Measurements from ENCODE around the gene PEA15. TPM values are rescaled to one million over a fixed set of nuclear protein-coding genes. Genes with fewer than 3 reads are reported as not detected.

The PEA15 gene
- total and polyA plus RNA-seq, 7 donors, result 51.2 to 232 (median 95.9) TPM

DNA sequence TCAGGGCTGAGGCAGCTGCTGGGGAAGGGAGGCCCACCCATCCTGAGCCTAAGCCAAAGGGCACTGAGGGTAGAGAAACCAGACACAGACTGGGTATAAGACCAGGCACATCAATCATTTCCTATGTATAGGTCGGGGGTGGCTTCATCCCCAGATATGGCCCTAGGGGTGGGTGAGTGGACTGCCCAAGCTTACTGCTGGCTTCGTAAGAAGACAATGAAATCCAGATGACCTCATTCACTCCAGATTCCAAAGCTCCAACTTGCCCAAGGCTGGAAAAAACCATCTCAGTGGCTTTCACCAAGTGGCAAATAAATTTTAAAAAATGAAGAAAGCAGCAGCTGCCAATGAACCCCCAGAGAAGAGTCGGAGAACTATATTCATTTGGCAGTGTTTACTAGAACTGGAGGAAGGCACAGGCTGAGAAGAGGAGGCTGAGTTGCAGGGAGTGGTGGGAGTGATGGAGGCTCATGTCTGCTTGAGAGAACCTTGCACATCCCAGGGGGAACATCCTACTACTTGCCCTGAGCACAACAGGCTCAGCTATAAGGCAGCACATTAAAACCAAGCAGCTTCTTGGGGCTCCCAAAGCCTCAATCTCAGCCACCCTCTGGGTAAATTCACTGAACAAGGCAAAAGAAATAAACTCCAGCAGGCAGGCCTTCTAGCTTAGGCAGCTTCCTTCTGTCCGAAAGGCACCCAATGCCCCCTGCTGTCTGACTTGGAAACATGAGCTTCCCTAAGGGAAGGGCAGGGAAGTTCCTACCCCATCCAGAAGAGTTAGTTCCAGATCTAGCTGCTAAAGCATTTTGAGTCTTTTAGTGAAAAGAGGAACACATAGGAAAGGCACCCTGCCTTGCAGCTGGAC lies 14.1 kb downstream of the PEA15 start:
- intact Hi-C loops (cut with DNase I), result loop anchor here in 1 of 2 donors (2.0 kb wide), 1 partner anchor 26 kb away; no protein-coding TSS in a partner anchor
- Histone ChIP-seq H3K9me3 (no peaks in the 10 kb centered on the region), H3K4me3 (no peak overlapping the region), H3K27me3 (ENCODE audit: insufficient read depth in 3 of 3, low read length in 2 of 3) (no peaks in the 10 kb centered on the region), H3K36me3 (ENCODE audit: insufficient read depth in 1 of 2, low read depth in 1 of 2) (peaks cover 23 to 100% of the 10 kb centered on the region in 2 donors), H3K4me1 (peaks cover 19% of the 10 kb centered on the region), H3K27ac (peak overlapping the region; percentile 63)
- 17 to 44% (median 26%) methylated on average over 4 of the region's 4 CpGs for WGBS, 3 donors
- TF ChIP-seq, protein P1, sequence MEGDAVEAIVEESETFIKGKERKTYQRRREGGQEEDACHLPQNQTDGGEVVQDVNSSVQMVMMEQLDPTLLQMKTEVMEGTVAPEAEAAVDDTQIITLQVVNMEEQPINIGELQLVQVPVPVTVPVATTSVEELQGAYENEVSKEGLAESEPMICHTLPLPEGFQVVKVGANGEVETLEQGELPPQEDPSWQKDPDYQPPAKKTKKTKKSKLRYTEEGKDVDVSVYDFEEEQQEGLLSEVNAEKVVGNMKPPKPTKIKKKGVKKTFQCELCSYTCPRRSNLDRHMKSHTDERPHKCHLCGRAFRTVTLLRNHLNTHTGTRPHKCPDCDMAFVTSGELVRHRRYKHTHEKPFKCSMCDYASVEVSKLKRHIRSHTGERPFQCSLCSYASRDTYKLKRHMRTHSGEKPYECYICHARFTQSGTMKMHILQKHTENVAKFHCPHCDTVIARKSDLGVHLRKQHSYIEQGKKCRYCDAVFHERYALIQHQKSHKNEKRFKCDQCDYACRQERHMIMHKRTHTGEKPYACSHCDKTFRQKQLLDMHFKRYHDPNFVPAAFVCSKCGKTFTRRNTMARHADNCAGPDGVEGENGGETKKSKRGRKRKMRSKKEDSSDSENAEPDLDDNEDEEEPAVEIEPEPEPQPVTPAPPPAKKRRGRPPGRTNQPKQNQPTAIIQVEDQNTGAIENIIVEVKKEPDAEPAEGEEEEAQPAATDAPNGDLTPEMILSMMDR (IDR thresholded peaks at IDR 0.05), result peak; percentile 66
- peak; percentile 67 to 85 (median 75) for ATAC-seq
- DNase-seq, result peak in 1 of 2 donors; percentile 40

DNA sequence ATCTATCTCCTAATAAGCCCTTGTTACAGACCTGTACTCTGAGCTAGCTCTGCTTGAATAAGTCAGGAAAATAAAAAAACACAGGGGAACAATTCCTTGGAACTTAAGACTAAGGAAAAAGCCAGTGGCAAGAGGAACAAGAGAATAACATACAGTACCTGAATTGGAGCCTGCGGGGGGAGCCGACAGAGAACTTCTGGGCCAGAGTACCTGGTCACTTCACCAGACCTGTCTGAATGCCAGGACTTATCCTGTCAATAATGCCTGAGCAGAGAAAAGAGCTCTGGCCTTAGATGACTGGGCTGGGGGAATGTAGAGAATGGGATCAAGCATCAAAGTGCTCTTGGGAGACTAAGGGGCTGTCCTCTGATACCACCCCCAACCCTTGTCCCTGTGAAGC lies 15.1 kb downstream of the PEA15 start:
- DNase-seq (no peak), ATAC-seq (no peak)
- Histone ChIP-seq H3K9me3 (no peaks in the 10 kb centered on the region), H3K36me3 (ENCODE audit: insufficient read depth in 1 of 2, low read depth in 1 of 2) (peaks cover 26 to 100% of the 10 kb centered on the region in 2 donors), H3K27me3 (ENCODE audit: insufficient read depth in 3 of 3, low read length in 2 of 3) (no peaks in the 10 kb centered on the region), H3K4me3 (no peak overlapping the region), H3K27ac (peak overlapping the region; percentile 63), H3K4me1 (peaks cover 19% of the 10 kb centered on the region)
- intact Hi-C loops (cut with DNase I), result no loop called here
- TF ChIP-seq, protein P1 (IDR thresholded peaks at IDR 0.05), result no peak
- whole genome bisulfite sequencing, 3 donors, result 76 to 95% (median 77%) methylated on average over 2 of the region's 2 CpGs

DNA sequence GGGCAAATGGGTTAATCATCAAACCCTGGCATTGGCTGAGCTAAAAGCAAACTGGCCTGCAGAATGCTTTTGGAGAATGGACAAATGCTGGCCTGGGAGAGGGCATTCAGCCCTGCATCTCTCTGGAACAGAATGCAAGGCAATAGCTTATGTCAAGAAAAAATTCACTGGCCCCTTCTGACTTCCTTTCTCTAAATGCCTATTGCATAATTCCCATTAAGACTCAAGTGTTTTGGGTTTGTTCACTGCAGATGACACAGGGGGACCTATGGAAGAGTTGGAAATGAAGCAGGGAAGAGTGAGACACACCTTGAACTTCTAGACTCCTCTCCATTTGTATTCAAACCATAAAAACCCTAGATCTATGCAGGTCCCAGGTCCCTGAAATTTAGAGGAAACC lies 15.9 kb downstream of the PEA15 start:
- TF ChIP-seq, protein P1 (IDR thresholded peaks at IDR 0.05), result no peak

DNA sequence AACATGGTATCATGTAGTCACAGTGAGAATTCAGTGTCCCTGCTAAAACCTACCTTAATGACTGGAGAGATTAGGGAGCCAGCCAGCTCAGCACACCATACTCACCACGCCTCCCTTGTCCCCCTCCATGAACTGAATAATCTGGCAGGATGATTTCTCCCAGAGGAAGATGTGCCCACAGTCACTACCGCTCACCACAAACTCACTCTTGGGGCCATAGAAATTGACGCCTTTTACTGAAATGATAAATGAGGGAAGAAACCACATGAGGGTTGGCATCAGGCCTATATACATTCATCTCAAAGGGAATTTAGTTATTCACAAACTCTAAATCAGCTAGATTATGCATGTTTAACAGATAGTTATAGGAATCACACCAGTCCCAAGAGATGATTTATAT lies 17.4 kb downstream of the PEA15 start:
- 87 to 92% (median 87%) methylated on average over 3 of the region's 3 CpGs for WGBS, 3 donors
- Histone ChIP-seq H3K36me3 (ENCODE audit: insufficient read depth in 1 of 2, low read depth in 1 of 2) (peaks cover 19 to 100% of the 10 kb centered on the region in 2 donors), H3K4me3 (no peak overlapping the region), H3K9me3 (no peaks in the 10 kb centered on the region), H3K4me1 (peaks cover 32% of the 10 kb centered on the region), H3K27me3 (ENCODE audit: insufficient read depth in 3 of 3, low read length in 2 of 3) (no peaks in the 10 kb centered on the region), H3K27ac (no peak overlapping the region)
- TF ChIP-seq, protein P1 (IDR thresholded peaks at IDR 0.05), result no peak
- intact Hi-C loops (cut with DNase I), result no loop called here
- ATAC-seq (no peak), DNase-seq (no peak)

More for the DNA sequence above, 15.9 kb downstream of the PEA15 start:
- no peak for ATAC-seq
- no peak overlapping the region for H3K27ac ChIP-seq
- peaks cover 20% of the 10 kb centered on the region for H3K4me1 ChIP-seq
- H3K36me3 ChIP-seq (ENCODE audit: insufficient read depth in 1 of 2, low read depth in 1 of 2), result peaks cover 22 to 100% of the 10 kb centered on the region in 2 donors
- intact Hi-C loops (cut with DNase I), result no loop called here
- H3K4me3 ChIP-seq, result no peak overlapping the region
- no peak for DNase-seq
- no peaks in the 10 kb centered on the region for H3K9me3 ChIP-seq
- no peaks in the 10 kb centered on the region for H3K27me3 ChIP-seq (ENCODE audit: insufficient read depth in 3 of 3, low read length in 2 of 3)
